ENCODE measurements around the gene SOBP.

GRCh38 chr6:107524626-107525025 is 34.7 kb downstream of the SOBP start:
- TF ChIP-seq YY1 (IDR thresholded peaks at IDR 0.05; ENCODE audit: insufficient read depth, insufficient read length) (no peak), ZNF274 (IDR thresholded peaks at IDR 0.05; ENCODE audit: low read depth, low read length) (no peak), SUZ12 (IDR thresholded peaks at IDR 0.05; ENCODE audit: extremely low read depth, insufficient read depth, insufficient read length) (no peak)
